HG02981 (cell line): ENCODE measurements around the gene SPOCD1.

ENCODE experiments used
- ATAC-seq: cut with Tn5 transposase; IDR thresholded peaks from one replicate; pipeline ENCODE4 v1.9.1; 2021; ENCODE audit warnings: mild to moderate bottlenecking, moderate library complexity; ENCODE audit not compliant: unreplicated experiment

SPOCD1 gene

DNA sequence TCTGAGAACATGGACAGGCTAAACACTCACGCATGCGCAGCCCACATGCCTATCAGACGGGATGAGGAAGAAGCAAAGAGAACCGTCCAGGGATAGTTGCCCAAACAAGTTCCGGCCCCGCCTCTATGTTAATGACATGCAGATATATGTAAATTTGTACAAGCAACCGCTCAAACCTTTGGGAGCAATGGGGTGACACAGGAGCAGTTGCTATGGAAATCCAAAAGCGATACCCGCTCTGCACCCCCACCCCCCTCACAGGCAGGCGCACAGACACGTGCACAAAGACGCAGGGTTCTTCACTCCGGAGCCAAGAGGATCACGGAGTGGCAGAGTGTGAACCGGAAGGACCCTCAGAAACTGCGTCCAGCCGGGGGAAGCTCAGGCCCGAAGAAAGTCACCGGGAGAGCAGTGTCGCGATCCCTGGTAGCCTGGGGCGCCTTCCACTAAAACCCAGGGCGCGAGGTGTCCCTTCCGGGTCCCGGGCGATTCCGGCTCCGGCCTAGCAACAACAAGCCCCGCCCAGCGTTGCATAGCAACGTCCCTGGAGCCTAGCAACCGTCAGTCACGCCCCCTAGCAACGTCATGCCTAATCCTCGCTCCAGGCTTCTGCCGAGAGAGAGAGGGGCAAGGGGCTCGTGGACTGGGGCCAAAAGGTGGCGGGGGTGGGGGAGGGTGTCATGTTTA lies 27.5 kb downstream of the SPOCD1 start:
- ATAC-seq = peak; percentile 65

DNA sequence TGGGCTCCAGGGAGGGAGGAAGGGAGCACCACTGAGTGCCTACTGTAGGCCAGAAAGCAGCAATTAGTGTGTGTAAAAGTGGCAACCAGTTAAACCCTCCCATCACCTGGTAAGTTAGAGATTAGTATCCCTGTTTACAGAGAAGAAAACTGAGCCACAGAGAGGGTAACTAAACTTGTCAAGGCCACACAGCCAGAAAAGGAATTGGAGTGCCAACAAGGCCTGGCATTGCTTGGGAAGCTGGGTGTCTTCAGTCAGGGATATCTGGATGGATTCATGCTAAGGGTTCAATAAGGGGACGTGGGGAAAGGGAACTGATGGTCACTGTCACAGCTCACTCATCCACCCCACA lies 28.1 kb downstream of the SPOCD1 start:
- no peak for ATAC-seq

DNA sequence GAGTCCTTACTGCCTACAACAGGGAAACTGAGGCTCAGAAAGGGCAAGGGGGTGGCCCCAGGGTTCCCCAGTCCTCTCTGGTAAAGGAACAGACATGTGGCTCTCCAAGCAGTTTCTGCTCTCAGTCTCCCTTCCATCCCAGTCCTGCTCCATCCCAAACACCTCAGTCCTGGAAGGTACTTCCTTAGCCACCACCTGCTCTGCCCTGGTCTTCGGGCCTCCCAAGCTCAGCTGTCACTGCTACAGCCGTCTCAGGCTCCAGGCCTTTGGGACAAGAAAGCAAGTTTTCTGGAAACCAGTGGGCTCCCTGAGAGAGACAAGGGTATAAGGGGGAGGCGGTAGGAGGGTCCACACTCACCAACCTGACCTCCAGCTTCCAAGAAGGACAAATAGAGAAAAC lies 28.6 kb downstream of the SPOCD1 start:
- ATAC-seq = no peak

DNA sequence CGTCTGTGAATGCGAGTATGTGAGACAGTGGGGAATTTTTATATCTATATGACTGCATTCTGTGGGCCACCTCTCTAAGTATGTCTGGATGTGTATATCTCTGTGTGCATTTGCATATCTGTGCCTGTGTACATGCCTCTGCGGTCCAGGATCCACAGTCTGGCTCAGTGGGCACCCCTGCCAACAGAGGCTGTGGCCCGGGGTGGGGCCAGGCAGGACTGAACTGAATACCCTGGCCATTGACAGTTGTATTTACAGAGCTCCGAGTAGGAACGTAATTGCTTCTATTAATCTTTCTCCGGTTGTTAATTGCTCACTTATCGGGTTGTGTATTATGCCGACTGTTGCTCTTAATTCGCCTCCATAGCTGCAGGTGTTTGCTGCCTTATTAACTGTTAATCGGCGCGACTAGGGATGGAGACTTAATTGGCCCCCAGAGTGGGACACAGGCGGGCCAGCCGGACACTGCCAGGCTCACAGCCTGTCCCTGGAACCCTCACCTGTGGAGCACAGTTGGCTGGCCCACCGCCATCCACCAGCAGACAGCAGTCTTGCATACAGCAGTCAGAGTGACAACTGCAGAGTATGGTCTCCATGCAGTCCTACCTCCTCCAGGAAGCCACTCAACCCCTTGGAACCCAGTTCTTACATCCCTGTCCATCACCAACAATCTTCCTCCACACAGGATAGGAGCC lies 29.3 kb downstream of the SPOCD1 start:
- no peak for ATAC-seq

DNA sequence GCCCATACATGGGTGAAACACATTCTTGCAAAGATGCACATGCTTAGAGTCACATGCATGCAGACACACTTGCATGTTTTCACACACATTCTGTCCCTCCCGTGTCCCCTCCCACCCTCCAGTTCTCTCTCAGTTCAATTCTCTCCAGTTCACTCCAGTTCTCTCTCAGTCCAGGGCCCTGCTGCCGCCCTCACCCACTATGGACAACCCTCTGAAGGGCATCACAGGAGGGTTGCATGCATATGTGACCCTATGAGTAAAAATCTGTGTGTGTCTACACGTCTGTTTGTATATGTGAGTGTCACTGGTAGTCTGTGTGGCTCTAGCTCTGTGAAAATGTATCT lies 29.9 kb downstream of the SPOCD1 start:
- no peak for ATAC-seq

DNA sequence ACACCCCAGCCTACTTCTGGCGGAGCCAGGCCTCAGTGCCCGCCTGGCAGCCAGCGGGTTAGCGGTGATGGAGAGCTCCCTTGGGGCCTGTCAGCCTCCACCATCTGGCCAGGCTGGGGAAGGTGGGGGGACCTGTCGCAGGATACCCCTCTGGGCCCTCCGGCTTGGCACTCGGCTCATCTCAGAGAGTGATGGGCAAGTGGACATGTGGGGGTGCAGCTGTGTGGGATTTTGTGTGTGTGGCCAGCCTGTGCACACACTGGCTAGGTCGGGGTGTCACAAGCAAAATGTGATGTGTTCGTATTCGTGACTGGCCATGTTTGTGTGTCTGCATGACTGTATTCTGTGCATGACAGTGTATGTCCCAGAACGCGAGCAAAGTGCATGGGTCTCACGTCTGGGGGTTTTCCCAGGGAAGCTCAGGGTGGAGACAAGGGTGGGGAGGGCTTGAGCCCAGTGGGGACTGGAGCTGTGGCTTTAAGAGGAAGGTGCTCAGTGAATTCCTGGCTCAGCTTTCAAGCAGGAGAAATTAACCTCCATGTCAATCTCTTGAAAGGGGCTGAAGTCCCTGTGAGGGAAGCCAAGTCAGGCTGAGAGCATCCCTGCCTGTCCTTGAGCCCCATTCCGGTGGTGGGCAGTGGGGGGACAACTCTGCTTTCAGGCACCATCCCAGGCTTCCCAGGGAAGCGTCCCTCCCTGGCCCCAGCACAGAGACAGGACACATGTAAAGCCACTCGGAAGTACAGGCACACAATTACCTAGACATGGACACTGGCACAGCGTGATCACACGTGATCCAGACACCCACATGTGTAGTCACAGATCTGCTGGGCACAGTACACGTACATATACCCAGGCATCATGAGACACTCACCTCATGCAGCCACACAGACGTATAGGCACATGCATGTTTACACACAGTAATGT lies 30.5 kb downstream of the SPOCD1 start:
- ATAC-seq = no peak

DNA sequence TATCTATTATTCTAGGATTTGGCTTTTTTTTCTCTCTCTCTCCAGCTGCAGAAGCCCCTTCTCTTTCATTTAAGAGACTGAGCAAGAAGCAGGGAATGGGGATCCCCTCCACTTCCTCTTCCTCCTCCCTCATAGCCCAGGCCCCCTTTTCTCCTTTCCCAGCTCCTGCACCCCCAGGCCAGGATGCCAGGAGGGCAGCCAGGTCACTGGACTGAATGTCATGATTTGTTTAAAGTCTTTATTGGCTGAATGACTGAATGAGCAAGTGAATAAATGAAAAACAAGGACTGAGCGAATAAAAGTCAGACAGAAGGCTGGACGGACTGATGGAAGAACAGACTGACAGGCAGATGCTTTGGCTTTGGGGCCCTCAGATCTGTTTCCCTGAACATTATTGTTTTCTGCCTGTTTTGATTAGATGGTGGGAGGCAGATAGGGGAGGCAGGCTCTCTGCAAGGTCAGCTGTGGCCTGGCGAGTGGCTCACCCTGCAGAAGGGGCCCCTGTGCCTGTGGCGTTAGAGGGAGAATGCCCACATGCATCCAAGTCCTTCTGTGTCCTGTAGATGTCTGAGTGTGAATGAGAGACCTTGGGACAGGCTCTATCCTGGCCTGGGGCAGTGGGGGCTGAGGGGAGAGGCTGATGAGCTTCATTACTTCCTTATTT lies 31.3 kb downstream of the SPOCD1 start:
- ATAC-seq = no peak

DNA sequence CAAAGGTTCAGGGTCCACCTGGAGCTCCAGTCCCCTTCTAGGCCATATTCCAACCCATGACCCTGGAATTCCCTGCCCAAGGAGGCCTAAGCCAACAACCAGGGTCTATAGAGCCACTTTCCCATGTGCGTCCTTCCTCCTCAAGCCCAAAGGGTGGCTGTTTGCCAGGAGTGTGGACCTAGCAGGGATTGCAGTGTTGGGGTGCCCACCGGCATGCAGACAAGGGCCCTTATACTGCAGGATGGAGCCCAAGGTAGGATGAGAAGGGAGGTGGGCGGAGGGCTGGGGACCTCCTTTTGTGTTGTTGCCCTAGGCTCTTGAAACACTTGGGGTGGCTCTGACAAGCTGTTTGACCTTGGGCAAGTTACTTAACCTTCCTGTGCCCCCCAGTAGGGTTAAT lies 32.0 kb downstream of the SPOCD1 start:
- ATAC-seq = no peak

DNA sequence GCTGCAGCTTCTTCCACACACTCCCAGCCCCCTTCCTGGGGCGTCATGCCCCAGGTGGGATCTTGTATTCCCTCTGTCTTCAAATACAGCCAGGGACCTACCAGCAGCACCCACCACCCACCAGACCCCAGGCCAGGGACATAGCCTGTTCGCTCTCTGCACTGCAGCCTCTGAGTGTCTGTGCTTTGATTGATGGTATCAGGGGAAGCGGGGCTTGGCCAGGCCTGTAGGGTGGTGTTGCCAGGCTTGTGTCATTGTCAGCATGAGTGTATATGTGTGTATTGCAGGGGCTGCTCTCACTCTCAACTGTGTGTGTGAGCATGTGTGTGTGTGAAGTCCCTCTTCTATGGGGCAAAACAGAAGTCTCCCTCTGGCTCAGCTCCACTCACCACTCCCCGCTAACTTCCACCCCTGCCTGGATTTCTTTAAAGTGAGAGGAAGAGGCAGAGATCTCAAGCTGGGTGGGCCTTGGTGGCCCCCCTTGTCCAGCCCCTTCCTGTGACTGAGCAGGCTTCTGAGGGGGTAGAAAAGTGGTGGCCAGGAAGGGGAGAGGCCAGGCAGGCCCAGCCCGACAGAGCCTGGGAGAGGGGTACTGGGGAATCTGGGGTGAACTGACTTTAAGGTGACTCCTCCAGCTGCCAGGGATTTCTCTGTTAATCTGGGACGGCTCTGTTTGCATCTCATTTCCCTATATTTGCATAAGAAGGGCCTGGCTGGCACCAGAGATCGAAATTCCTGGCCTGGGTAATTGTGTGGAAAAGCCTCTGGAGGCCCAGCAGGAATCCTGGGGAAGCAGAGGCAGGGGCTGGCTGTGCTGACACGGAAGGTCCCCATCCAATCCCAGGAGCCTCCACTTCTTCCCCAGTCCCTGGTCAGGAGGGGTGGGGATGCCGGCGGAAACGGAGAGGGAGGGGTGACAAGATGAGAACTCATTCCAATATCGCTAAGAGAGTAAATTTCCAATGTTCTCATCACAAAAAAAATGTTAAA lies 33.1 kb downstream of the SPOCD1 start:
- no peak for ATAC-seq

DNA sequence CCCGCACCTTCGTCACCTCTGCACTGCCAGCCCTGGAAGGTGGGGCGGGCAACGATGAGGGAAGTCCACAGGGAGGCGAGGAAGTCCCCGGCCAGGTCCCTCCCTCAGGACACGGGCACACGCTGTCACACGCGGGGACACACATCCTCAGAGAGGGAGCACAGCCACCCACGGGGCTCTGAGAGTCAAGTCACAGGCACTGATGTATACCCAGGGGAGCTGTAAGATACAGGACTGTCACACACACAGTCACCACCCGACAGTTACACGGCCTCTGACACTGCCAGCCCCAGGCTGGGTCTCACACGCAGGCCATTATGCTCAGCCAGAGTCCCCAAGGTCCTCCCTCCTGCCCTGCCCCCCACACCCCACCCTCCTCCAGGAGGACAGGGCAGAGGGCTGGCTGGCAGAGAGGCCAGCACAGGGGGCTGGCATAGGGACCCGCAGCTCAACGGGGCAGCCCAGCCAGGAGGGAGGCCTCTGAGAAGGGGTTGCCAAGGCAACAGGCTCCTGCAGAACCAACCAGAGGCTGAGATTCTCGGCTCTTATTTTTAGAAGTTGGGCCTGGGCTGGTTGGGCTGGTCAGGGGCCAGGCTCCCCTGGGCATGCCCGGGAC lies 34.0 kb downstream of the SPOCD1 start:
- no peak for ATAC-seq

DNA sequence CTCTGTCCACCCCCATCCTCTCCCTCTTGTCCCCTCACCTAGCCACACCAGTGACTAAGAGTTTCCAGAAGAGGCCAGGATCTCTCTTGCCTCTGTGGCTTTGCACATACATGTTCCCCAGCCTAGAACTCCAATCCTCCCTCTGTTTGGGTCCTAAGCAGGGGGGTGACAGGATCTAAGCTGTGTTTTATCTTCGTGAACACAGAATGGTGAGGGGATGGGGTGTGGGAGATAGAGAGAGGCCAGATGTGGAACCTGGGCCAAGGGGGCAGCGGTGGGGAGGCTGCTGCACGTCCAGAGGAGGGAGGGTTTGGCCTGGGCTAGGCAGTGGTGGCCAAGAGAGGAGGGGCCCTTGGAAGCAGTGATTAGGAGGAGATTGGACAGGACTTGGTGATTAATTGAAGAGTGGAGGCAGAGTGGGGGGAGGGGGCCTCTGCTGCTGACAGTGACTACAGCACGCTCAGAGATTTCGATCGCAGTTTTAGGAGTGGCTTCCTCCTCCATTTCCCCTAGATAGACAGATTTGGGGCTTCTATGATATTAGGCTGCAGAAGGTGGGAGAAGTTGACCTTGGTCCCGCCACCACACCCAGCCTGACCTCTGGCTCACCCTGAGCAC lies 34.6 kb downstream of the SPOCD1 start:
- no peak for ATAC-seq

DNA sequence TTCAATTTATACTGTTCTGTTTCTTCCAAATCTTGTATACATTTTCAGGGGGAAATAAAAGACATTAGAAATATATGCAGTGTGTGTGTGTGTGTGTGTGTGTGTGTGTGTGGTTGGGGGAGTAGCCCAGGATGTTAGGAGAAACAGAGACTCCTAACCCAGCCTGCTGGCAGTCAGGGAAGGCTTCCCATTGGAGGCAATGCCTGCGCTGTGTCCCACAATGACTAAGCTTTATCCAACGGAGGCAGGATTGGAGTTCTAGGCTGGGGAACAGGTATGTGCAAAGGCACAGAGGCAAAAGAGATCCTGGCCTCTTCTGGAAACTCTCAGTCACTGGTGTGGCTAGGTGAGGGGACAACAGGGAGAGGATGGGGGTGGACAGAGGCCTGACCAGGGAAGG lies 35.2 kb downstream of the SPOCD1 start:
- no peak for ATAC-seq

DNA sequence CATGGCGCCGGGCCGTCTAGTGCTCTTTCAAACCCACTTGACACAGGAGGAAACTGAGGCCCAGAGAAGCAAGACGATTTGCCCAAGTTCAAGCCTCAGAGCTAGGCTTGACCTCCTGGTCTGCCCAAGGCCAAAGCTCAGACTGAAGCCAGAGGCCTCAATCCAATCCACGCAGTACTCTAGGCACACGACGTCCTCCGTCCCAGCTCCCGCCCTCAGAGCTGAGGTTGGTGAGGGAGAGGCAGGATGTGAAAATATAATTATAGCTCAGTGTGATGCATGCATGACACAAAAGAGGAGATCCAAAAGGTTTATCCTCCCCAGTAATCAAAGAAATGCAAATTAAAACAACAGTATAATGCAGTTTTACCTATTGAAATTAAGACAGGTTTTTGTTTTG lies 36.1 kb downstream of the SPOCD1 start:
- ATAC-seq = no peak

DNA sequence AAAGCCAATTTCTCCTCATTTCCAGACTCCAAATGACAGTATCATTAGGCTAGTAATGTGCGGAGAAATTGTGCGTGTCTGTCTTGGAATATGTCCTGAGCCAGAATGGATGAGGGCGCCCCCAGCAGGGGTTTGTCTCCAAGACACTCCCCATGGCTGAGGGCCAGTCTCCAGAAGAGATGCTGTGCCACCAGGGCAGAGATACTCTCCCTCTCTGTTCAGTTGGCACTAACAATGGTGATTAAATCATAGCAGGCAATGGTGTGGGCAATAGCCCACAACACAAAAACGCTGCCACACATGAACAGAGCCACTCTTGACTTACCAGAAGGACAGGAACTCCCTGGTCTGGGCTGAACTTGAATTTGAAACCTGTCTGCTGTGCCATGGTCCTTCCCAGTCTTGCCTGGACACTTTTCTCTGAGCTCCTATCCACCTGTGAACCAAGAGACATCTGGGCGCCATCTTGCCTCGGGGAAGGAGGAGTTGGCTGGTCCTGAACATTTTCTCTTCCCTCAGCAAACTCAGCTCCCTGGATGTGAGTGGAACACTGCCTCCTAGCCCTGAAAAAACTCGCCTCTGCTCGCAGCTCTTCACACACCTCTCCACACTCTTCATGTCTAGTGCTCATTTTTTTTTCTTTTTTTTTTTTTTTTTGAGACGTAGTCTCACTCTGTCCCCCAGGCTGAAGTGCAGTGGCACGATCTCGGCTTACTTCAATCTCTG lies 36.9 kb downstream of the SPOCD1 start:
- no peak for ATAC-seq

DNA sequence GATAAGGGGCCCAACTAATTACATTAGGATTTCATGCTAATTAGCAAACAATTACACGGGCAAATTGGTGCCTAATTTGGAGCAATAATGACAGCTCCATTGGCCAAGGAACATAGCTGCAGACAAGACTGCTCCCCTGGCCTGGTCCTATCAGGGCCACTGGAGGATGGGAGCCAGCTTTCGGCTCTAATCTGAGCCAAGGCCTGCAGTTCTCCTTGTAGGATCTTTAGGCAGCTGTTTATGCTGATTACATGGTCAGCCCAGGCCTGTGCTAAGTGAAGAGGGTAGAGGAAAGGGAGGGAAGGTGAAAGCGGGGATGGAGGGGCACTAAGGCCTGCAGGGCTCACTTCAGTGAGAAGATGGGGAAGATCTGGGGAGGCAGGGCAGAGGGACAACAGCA lies 39.3 kb downstream of the SPOCD1 start:
- no peak for ATAC-seq

DNA sequence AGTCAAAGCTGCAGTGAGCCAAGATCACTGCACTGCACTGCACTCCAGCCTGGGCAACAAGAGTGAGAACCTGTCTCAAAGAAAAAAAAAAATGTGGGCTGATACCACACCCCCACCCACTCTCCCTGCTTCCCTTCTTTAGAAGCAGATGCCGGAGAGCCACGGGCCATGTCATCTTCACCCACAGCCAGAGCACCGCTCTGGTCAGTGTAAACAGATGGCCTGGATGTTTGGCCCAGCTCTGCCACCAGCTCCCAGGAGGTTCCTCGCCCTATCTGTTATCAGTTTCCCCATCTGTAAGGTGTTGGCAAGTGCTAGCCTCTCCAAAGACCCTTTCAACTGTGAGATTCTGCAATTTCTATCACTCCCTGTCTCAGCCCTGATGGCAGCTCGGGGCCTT lies 39.8 kb downstream of the SPOCD1 start:
- ATAC-seq = no peak

DNA sequence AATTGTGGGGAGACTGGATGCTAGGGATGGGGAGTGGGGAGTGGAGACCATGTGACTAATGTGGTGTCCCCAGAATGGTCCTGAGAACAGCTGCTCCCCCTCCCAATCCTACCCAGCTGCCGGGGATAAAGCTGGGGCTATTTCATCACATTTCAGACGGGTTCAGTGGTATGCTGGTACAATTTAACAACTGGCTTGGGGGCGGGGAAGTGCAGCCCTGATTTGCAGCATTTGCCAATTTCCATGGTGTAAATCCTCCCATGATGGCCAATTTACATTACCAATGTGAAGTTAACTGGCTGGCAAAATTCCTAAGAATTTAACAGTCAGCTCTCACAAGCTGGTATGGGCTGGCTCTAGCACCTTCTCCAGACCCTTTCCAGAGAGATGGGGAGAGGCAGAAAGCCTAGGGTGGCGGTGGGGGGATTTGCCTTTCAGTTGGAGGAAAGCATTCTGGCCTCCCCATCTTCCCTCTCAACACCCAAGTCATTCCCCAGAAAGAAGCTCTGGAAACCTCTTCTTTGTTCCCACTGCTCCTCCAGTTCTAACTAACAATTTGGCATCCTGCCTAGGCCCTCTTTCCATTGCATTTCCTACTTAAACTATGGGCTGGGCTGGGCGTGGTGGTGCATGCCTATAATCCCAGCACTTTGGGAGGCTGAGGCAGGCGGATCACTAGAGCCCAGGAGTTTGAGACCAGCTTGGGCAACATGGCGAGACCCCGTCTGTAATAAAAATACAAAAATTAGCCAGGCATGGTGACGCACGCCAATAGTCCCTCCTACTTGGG lies 40.4 kb downstream of the SPOCD1 start:
- ATAC-seq = no peak

DNA sequence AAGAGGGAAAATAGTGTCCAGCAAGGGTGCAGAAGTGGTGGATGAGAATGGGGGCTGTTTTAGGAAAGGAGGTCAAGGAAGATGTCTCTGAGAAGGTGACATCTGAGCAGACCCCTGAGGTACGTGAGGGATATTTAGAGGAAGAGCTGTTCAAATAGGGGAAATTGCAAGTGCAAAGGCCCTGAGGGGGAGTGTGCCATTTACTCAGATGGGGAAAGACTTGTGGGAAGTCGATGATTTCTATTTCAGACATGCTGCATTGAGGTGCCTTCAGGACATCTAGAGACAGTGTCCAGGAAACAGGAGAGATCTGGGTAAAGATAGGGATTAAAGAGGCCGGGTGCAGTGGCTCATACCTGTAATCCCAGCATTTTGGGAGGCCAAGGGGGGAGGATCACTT lies 41.3 kb downstream of the SPOCD1 start:
- no peak for ATAC-seq
